ENCODE data around the gene IP6K1.
"Not testable (repeated sequence)": the region's sequence is repeated elsewhere in the genome, so short reads cannot be mapped to it uniquely, and the experiment has no call there.

Gene IP6K1

GRCh38 chr3:49700014-49700413 lies 86.3 kb downstream of the IP6K1 start:
- TF ChIP-seq EZH2 (IDR thresholded peaks at IDR 0.05; ENCODE audit: borderline replicate concordance, low read length) (no peak), CTCF (IDR thresholded peaks at IDR 0.05; ENCODE audit: low read length) (no peak)
- H3K4me3 ChIP-seq (ENCODE audit: low read depth, low read length, poor library complexity, severe bottlenecking) = no peak overlapping the region
- H3K36me3 ChIP-seq (ENCODE audit: insufficient read depth, low read length) = peaks cover 5% of the 10 kb centered on the region; the same call in 1 of the 2 replicates
- no peaks in the 10 kb centered on the region for H4K20me1 ChIP-seq (ENCODE audit: insufficient read depth, low read length)
- H3K9me3 ChIP-seq (ENCODE audit: low read length) = no peaks in the 10 kb centered on the region
- H3K27me3 ChIP-seq (ENCODE audit: insufficient read depth, low read length) = no peaks in the 10 kb centered on the region
- no peaks in the 10 kb centered on the region for H3K79me2 ChIP-seq (ENCODE audit: insufficient read depth, low read length)
- no peak overlapping the region for H2AFZ ChIP-seq (ENCODE audit: low read length)
- no peaks in the 10 kb centered on the region for H3K9me2 ChIP-seq (ENCODE audit: low read depth, low read length)
- no peaks in the 10 kb centered on the region for H3F3A ChIP-seq (ENCODE audit: insufficient read depth, low read length)
- H3K4me2 ChIP-seq (ENCODE audit: low read length) = no peak overlapping the region
- H3K9ac ChIP-seq (ENCODE audit: low read length) = no peak overlapping the region
- no peaks in the 10 kb centered on the region for H3K4me1 ChIP-seq (ENCODE audit: insufficient read depth, low read length, severe bottlenecking)
- no peak overlapping the region for H3K27ac ChIP-seq (ENCODE audit: low read depth, low read length, poor library complexity, severe bottlenecking)

GRCh38 chr3:49699281-49699979 lies 86.9 kb downstream of the IP6K1 start:
- no peak overlapping the region for H3K27ac ChIP-seq (ENCODE audit: low read depth, low read length, poor library complexity, severe bottlenecking)
- H3F3A ChIP-seq (ENCODE audit: insufficient read depth, low read length) = no peaks in the 10 kb centered on the region
- no peaks in the 10 kb centered on the region for H3K79me2 ChIP-seq (ENCODE audit: insufficient read depth, low read length)
- H3K9ac ChIP-seq (ENCODE audit: low read length) = no peak overlapping the region
- no peak overlapping the region for H3K4me2 ChIP-seq (ENCODE audit: low read length)
- H3K4me1 ChIP-seq (ENCODE audit: insufficient read depth, low read length, severe bottlenecking) = no peaks in the 10 kb centered on the region
- no peaks in the 10 kb centered on the region for H3K9me3 ChIP-seq (ENCODE audit: low read length)
- H4K20me1 ChIP-seq (ENCODE audit: insufficient read depth, low read length) = no peaks in the 10 kb centered on the region
- H3K36me3 ChIP-seq (ENCODE audit: insufficient read depth, low read length) = no peaks in the 10 kb centered on the region
- H3K9me2 ChIP-seq (ENCODE audit: low read depth, low read length) = no peaks in the 10 kb centered on the region
- no peak for TF ChIP-seq CTCF (IDR thresholded peaks at IDR 0.05; ENCODE audit: low read length)
- no peak for TF ChIP-seq EZH2 (IDR thresholded peaks at IDR 0.05; ENCODE audit: borderline replicate concordance, low read length)
- no peak overlapping the region for H2AFZ ChIP-seq (ENCODE audit: low read length)
- H3K4me3 ChIP-seq (ENCODE audit: low read depth, low read length, poor library complexity, severe bottlenecking) = no peak overlapping the region
- H3K27me3 ChIP-seq (ENCODE audit: insufficient read depth, low read length) = no peaks in the 10 kb centered on the region

- not testable (repeated sequence) for H2AFZ ChIP-seq (ENCODE audit: low read length); H3K36me3 ChIP-seq (ENCODE audit: insufficient read depth, low read length); H3F3A ChIP-seq (ENCODE audit: insufficient read depth, low read length); H3K79me2 ChIP-seq (ENCODE audit: insufficient read depth, low read length); H3K27ac ChIP-seq (ENCODE audit: low read depth, low read length, poor library complexity, severe bottlenecking); H4K20me1 ChIP-seq (ENCODE audit: insufficient read depth, low read length); H3K4me1 ChIP-seq (ENCODE audit: insufficient read depth, low read length, severe bottlenecking); H3K27me3 ChIP-seq (ENCODE audit: insufficient read depth, low read length); H3K4me3 ChIP-seq (ENCODE audit: low read depth, low read length, poor library complexity, severe bottlenecking); H3K4me2 ChIP-seq (ENCODE audit: low read length); H3K9me3 ChIP-seq (ENCODE audit: low read length); H3K9me2 ChIP-seq (ENCODE audit: low read depth, low read length); H3K9ac ChIP-seq (ENCODE audit: low read length)
Observed at GRCh38 chr3:49695350-49696015, 90.9 kb downstream of the IP6K1 start.

- H3F3A ChIP-seq (ENCODE audit: insufficient read depth, low read length); H3K9ac ChIP-seq (ENCODE audit: low read length); H3K4me2 ChIP-seq (ENCODE audit: low read length); H3K27ac ChIP-seq (ENCODE audit: low read depth, low read length, poor library complexity, severe bottlenecking); H2AFZ ChIP-seq (ENCODE audit: low read length); H4K20me1 ChIP-seq (ENCODE audit: insufficient read depth, low read length); H3K27me3 ChIP-seq (ENCODE audit: insufficient read depth, low read length); H3K36me3 ChIP-seq (ENCODE audit: insufficient read depth, low read length); H3K4me3 ChIP-seq (ENCODE audit: low read depth, low read length, poor library complexity, severe bottlenecking); H3K9me3 ChIP-seq (ENCODE audit: low read length); H3K9me2 ChIP-seq (ENCODE audit: low read depth, low read length); H3K79me2 ChIP-seq (ENCODE audit: insufficient read depth, low read length): not testable (repeated sequence)
- peaks cover 16% of the 10 kb centered on the region for H3K4me1 ChIP-seq (ENCODE audit: insufficient read depth, low read length, severe bottlenecking)
Observed at GRCh38 chr3:49694409-49695070, 91.8 kb downstream of the IP6K1 start.

GRCh38 chr3:49691481-49691880 lies 94.9 kb downstream of the IP6K1 start:
- H3K4me3 ChIP-seq (ENCODE audit: low read depth, low read length, poor library complexity, severe bottlenecking); H3K36me3 ChIP-seq (ENCODE audit: insufficient read depth, low read length); H3K27ac ChIP-seq (ENCODE audit: low read depth, low read length, poor library complexity, severe bottlenecking); H3K27me3 ChIP-seq (ENCODE audit: insufficient read depth, low read length); H4K20me1 ChIP-seq (ENCODE audit: insufficient read depth, low read length); H3K9me2 ChIP-seq (ENCODE audit: low read depth, low read length); H2AFZ ChIP-seq (ENCODE audit: low read length); H3K79me2 ChIP-seq (ENCODE audit: insufficient read depth, low read length); H3K4me2 ChIP-seq (ENCODE audit: low read length); H3F3A ChIP-seq (ENCODE audit: insufficient read depth, low read length); H3K9ac ChIP-seq (ENCODE audit: low read length); H3K9me3 ChIP-seq (ENCODE audit: low read length): not testable (repeated sequence)
- peaks cover 25% of the 10 kb centered on the region for H3K4me1 ChIP-seq (ENCODE audit: insufficient read depth, low read length, severe bottlenecking)

- H3K27ac ChIP-seq (ENCODE audit: low read depth, low read length, poor library complexity, severe bottlenecking); H3K79me2 ChIP-seq (ENCODE audit: insufficient read depth, low read length); H3K27me3 ChIP-seq (ENCODE audit: insufficient read depth, low read length); H3K4me3 ChIP-seq (ENCODE audit: low read depth, low read length, poor library complexity, severe bottlenecking); H3K9me3 ChIP-seq (ENCODE audit: low read length); H3K9me2 ChIP-seq (ENCODE audit: low read depth, low read length); H2AFZ ChIP-seq (ENCODE audit: low read length); H3K36me3 ChIP-seq (ENCODE audit: insufficient read depth, low read length); H3F3A ChIP-seq (ENCODE audit: insufficient read depth, low read length); H3K9ac ChIP-seq (ENCODE audit: low read length); H4K20me1 ChIP-seq (ENCODE audit: insufficient read depth, low read length): not testable (repeated sequence)
- peak overlapping the region; percentile 97; the same call in 1 of the 2 replicates for H3K4me2 ChIP-seq (ENCODE audit: low read length)
- H3K4me1 ChIP-seq (ENCODE audit: insufficient read depth, low read length, severe bottlenecking) = peaks cover 25% of the 10 kb centered on the region
Observed at GRCh38 chr3:49690856-49691255, 95.5 kb downstream of the IP6K1 start.

All from OCI-LY1 (cell line).